ENCODE data around the gene BMX.

The BMX gene

GRCh38 chrX:15529165-15529564 lies 28.6 kb downstream of the BMX start:
- TF ChIP-seq, protein P1, sequence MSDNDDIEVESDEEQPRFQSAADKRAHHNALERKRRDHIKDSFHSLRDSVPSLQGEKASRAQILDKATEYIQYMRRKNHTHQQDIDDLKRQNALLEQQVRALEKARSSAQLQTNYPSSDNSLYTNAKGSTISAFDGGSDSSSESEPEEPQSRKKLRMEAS (IDR thresholded peaks at IDR 0.05; ENCODE audit: low read depth, low read length) = no peak
- no peak for TF ChIP-seq POLR2A (IDR thresholded peaks at IDR 0.05; ENCODE audit: extremely low read depth, insufficient read length)
- no peak for TF ChIP-seq MYC (IDR thresholded peaks at IDR 0.05; ENCODE audit: low read depth, low read length)
- TF ChIP-seq, protein P2, sequence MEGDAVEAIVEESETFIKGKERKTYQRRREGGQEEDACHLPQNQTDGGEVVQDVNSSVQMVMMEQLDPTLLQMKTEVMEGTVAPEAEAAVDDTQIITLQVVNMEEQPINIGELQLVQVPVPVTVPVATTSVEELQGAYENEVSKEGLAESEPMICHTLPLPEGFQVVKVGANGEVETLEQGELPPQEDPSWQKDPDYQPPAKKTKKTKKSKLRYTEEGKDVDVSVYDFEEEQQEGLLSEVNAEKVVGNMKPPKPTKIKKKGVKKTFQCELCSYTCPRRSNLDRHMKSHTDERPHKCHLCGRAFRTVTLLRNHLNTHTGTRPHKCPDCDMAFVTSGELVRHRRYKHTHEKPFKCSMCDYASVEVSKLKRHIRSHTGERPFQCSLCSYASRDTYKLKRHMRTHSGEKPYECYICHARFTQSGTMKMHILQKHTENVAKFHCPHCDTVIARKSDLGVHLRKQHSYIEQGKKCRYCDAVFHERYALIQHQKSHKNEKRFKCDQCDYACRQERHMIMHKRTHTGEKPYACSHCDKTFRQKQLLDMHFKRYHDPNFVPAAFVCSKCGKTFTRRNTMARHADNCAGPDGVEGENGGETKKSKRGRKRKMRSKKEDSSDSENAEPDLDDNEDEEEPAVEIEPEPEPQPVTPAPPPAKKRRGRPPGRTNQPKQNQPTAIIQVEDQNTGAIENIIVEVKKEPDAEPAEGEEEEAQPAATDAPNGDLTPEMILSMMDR (IDR thresholded peaks at IDR 0.05; ENCODE audit: low read depth, low read length) = no peak
- H3K4me3 ChIP-seq (ENCODE audit: low read depth, low read length) = no peak overlapping the region
- DNase-seq (ENCODE audit: low read depth) = peak; percentile 14

DNA sequence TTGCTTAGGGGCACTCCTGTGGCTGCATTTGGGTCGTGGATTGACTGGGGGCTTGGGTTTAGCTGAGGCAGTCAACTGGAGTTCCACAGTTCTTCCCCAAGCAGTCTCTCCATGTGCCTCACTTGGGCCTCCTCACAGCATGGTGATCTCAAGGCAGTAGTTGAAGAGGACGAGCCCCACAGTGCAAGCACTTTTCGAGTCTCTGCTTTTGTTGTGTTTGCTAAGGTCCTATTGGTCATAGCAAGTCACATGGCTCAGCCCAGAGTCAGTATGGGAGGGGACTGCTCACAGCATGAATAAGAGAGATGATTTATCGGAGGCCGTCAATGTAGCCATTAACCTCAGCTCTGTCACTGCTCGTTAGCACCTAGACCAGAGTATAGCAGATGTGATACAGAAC lies 29.7 kb downstream of the BMX start:
- TF ChIP-seq, protein P2 (IDR thresholded peaks at IDR 0.05; ENCODE audit: low read depth, low read length) = no peak
- TF ChIP-seq MYC (IDR thresholded peaks at IDR 0.05; ENCODE audit: low read depth, low read length) (no peak), POLR2A (IDR thresholded peaks at IDR 0.05; ENCODE audit: extremely low read depth, insufficient read length) (no peak)
- TF ChIP-seq, protein P1 (IDR thresholded peaks at IDR 0.05; ENCODE audit: low read depth, low read length) = no peak
- H3K4me3 ChIP-seq (ENCODE audit: low read depth, low read length) = no peak overlapping the region
- no peak for DNase-seq (ENCODE audit: low read depth)

DNA sequence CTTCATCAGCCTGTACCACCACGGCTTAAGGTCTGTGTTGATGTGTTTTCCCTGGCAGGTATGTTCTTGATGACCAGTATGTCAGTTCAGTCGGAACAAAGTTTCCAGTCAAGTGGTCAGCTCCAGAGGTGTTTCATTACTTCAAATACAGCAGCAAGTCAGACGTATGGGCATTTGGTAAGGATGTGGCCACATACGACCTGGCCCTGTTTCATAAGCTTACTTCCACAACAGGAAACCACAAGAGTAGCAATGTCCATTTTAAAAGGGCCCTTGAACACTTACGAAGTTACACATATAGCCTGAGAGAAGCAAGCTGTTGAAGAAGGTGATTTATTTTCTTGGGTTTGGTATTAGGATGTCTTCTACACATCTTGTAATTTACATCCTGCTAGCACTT lies 46.1 kb downstream of the BMX start:
- TF ChIP-seq, protein P2 (IDR thresholded peaks at IDR 0.05; ENCODE audit: low read depth, low read length) = no peak
- no peak for TF ChIP-seq POLR2A (IDR thresholded peaks at IDR 0.05; ENCODE audit: extremely low read depth, insufficient read length)
- TF ChIP-seq, protein P1 (IDR thresholded peaks at IDR 0.05; ENCODE audit: low read depth, low read length) = no peak
- TF ChIP-seq MYC (IDR thresholded peaks at IDR 0.05; ENCODE audit: low read depth, low read length) = no peak
- no peak overlapping the region for H3K4me3 ChIP-seq (ENCODE audit: low read depth, low read length)
- peak; percentile 61 for DNase-seq (ENCODE audit: low read depth)

DNA sequence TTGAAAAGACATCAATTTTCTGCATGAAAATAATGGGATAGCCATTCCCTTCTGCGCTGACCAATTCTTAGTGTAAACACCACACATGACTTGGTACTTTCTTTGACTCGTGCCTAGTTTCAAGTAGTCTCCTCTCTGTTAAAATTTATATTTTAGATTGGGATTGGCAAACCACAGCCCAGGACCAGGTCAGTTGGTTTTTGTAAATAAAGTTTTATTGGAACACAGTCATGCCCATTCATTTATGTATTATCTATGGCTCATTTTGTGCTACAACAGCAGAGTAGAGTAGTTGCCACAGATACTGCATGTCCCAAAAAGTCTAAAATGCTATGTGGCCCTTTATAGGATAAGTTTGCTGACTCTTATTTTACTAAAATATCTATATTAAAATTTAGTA lies 46.7 kb downstream of the BMX start:
- no peak overlapping the region for H3K4me3 ChIP-seq (ENCODE audit: low read depth, low read length)
- TF ChIP-seq POLR2A (IDR thresholded peaks at IDR 0.05; ENCODE audit: extremely low read depth, insufficient read length) (no peak), MYC (IDR thresholded peaks at IDR 0.05; ENCODE audit: low read depth, low read length) (no peak)
- TF ChIP-seq, protein P1 (IDR thresholded peaks at IDR 0.05; ENCODE audit: low read depth, low read length) = no peak
- TF ChIP-seq, protein P2 (IDR thresholded peaks at IDR 0.05; ENCODE audit: low read depth, low read length) = no peak
- DNase-seq (ENCODE audit: low read depth) = no peak

- H3K4me3 ChIP-seq (ENCODE audit: low read depth, low read length) = no peak overlapping the region
- TF ChIP-seq, protein P1 (IDR thresholded peaks at IDR 0.05; ENCODE audit: low read depth, low read length) = no peak
- TF ChIP-seq MYC (IDR thresholded peaks at IDR 0.05; ENCODE audit: low read depth, low read length) (no peak), POLR2A (IDR thresholded peaks at IDR 0.05; ENCODE audit: extremely low read depth, insufficient read length) (no peak)
- TF ChIP-seq, protein P2 (IDR thresholded peaks at IDR 0.05; ENCODE audit: low read depth, low read length) = no peak
- peak; percentile 9 for DNase-seq (ENCODE audit: low read depth)
Measured at GRCh38 chrX:15549189-15550012, 48.8 kb downstream of the BMX start.
